Measurements from ENCODE around the gene PRLR.

- TF ChIP-seq, protein P1, sequence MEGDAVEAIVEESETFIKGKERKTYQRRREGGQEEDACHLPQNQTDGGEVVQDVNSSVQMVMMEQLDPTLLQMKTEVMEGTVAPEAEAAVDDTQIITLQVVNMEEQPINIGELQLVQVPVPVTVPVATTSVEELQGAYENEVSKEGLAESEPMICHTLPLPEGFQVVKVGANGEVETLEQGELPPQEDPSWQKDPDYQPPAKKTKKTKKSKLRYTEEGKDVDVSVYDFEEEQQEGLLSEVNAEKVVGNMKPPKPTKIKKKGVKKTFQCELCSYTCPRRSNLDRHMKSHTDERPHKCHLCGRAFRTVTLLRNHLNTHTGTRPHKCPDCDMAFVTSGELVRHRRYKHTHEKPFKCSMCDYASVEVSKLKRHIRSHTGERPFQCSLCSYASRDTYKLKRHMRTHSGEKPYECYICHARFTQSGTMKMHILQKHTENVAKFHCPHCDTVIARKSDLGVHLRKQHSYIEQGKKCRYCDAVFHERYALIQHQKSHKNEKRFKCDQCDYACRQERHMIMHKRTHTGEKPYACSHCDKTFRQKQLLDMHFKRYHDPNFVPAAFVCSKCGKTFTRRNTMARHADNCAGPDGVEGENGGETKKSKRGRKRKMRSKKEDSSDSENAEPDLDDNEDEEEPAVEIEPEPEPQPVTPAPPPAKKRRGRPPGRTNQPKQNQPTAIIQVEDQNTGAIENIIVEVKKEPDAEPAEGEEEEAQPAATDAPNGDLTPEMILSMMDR (IDR thresholded peaks at IDR 0.05; ENCODE audit: poor library complexity): no peak
- TF ChIP-seq EZH2 (IDR thresholded peaks at IDR 0.05; ENCODE audit: borderline replicate concordance): no peak
Observed at GRCh38 chr5:35203403-35203802, 26.9 kb downstream of the PRLR start.

Data from hepatocyte (in vitro differentiated cells).